GM18951 (cell line): ENCODE results near the gene PLXNA3.

ENCODE experiments used
- POLR2A ChIP-seq: IDR thresholded peaks from 4 replicates; pipeline ENCODE4 v1.6.1; 2011; ENCODE audit warnings: mild to moderate bottlenecking; ENCODE audit not compliant: insufficient read length, insufficient read depth; ENCODE audit errors: extremely low read depth
- in situ Hi-C: fragments of 300-500 bp; cut with MboI; formaldehyde crosslinking; loops from one replicate; pipeline ENCODE4 v1.12.0; 2022; ENCODE audit warnings: low sequenced_read_pairs, mixed read lengths, inconsistent platforms; ENCODE audit not compliant: unreplicated experiment

Gene PLXNA3

GRCh38 chrX:154428176-154429171 is 29.6 kb upstream of the PLXNA3 start, which contains the start of gene ATP6AP1:
Gene ATP6AP1, plus strand, starts transcription at chrX:154428677. Its CDS starts 16 bp downstream, at chrX:154428693.
- peak; percentile 68 for TF ChIP-seq POLR2A
- in situ Hi-C loops: no loop called here

GRCh38 chrX:154429711-154430110 is 28.4 kb upstream of the PLXNA3 start:
- in situ Hi-C loops: no loop called here
- TF ChIP-seq POLR2A: no peak

DNA sequence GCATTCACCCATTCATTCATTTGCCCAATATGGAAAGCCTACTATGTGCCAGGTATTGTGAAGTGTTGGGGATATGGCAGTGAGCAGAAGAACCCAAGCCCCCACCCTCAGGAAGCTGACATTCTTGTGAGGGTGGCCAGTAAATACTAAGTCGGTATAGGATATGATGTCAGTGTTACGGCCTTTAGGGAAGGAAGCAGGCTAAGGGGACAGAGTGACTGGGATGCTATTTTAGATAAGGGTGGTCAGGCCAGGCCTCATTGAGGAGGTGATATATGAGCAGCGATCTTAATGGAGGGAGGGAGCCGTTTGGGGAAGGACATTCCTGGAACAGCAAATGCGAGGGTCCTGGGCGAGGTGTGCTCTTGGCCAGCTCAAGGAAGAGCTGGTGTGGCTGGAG is 27.6 kb upstream of the PLXNA3 start:
- no peak for TF ChIP-seq POLR2A
- in situ Hi-C loops: no loop called here

DNA sequence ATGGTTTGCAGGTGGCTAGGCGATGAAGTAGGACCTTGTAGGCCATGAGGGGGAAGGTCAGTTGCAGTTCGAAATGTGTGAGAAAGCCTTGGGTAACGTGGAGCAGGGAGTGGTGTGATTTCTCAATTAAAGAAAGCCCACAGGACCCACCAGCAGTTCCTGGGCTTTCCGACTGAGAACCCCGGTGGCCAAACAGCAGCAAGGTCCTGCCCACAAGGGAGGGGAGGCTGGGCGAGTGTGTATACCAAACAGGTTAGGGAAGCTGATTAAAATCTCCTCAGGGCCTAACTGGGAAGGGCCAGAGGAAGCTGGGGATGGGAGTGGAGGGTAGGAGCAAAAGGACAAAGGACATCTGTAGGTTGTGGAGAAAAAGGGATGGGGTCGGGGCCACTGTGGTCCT is 27.2 kb upstream of the PLXNA3 start:
- in situ Hi-C loops: no loop called here
- TF ChIP-seq POLR2A: no peak

DNA sequence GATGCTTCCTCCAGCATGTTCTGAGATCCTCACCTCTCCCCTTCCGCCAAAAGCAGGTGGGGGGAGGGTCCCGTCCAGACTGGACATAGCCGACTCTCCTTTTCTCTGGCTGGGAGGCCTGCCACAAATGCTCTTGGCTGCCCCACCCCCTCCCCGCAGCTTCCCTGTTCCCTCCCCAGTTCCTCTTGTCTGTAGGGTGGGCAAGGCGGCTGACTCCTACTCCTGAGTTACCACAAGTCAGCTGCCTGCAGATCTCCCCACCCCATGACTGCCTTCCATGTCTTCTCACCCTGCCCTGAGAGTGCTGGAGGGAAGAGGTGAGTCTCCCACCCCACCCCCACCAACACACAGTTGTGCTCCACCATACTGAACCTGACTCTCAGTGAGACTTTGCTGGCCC is 26.7 kb upstream of the PLXNA3 start:
- no peak for TF ChIP-seq POLR2A
- in situ Hi-C loops: no loop called here

DNA sequence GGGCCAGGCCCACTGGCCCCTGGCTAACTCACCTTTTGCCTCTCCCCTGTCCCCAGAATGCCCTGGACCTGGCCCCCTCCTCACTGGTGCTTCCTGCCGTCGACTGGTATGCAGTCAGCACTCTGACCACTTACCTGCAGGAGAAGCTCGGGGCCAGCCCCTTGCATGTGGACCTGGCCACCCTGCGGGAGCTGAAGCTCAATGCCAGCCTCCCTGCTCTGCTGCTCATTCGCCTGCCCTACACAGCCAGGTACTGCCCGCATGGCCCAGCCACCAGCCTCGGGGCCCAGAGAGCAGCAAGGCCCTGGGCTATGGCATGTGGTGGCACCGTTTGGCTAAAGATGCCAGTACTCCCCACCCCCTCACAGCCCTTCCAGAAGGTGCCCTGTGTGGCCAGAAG is 25.9 kb upstream of the PLXNA3 start:
- in situ Hi-C loops: no loop called here
- TF ChIP-seq POLR2A: no peak

- in situ Hi-C loops: no loop called here
- no peak for TF ChIP-seq POLR2A
Observed at GRCh38 chrX:154433605-154434004, 24.5 kb upstream of the PLXNA3 start.

- in situ Hi-C loops: no loop called here
Observed at GRCh38 chrX:154434394-154435168, 23.5 kb upstream of the PLXNA3 start.

DNA sequence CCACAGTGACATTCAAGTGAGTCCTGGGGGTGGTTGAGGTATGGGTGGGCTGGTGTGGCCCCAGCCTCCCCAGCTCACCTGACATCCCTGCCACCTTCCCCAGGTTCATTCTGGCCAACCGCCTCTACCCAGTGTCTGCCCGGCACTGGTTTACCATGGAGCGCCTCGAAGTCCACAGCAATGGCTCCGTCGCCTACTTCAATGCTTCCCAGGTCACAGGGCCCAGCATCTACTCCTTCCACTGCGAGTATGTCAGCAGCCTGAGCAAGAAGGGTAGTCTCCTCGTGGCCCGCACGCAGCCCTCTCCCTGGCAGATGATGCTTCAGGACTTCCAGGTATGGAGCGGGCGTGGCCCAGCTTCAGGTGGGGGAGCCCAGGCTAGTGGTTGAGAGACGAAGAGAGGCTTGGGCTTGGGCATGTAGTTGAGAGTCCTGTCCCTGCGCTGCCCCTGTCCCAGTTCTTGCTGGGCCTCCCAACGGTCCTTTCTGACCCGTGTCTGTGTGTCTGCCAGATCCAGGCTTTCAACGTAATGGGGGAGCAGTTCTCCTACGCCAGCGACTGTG is 22.8 kb upstream of the PLXNA3 start:
- in situ Hi-C loops: no loop called here
- no peak for TF ChIP-seq POLR2A

More at GRCh38 chrX:154434394-154435168, 23.5 kb upstream of the PLXNA3 start:
- no peak for TF ChIP-seq POLR2A

- in situ Hi-C loops: no loop called here
- no peak for TF ChIP-seq POLR2A
Observed at GRCh38 chrX:154436374-154436982, 21.6 kb upstream of the PLXNA3 start.

- in situ Hi-C loops: no loop called here
Observed at GRCh38 chrX:154436983-154437752, 20.9 kb upstream of the PLXNA3 start, which contains the start of gene GDI1. Gene GDI1, plus strand, starts transcription at chrX:154437154. Its CDS starts 101 bp downstream, at chrX:154437255.

More at GRCh38 chrX:154436983-154437752, 20.9 kb upstream of the PLXNA3 start, which contains the start of gene GDI1:
- peak; percentile 41 for TF ChIP-seq POLR2A
